Activated CD4-positive, alpha-beta T cell treated with anti-CD3 and anti-CD28 coated beads for 4 hours (primary cell): Measurements from ENCODE around the gene XPC.

Experiments used
- DNase-seq, 2 donors: peaks; one replicate each; pipeline ENCODE4 v3.0.0-alpha.2; 2020

Gene XPC

GRCh38 chr3:14146381-14147065 is 31.9 kb downstream of the XPC start:
- no peak for DNase-seq

DNA sequence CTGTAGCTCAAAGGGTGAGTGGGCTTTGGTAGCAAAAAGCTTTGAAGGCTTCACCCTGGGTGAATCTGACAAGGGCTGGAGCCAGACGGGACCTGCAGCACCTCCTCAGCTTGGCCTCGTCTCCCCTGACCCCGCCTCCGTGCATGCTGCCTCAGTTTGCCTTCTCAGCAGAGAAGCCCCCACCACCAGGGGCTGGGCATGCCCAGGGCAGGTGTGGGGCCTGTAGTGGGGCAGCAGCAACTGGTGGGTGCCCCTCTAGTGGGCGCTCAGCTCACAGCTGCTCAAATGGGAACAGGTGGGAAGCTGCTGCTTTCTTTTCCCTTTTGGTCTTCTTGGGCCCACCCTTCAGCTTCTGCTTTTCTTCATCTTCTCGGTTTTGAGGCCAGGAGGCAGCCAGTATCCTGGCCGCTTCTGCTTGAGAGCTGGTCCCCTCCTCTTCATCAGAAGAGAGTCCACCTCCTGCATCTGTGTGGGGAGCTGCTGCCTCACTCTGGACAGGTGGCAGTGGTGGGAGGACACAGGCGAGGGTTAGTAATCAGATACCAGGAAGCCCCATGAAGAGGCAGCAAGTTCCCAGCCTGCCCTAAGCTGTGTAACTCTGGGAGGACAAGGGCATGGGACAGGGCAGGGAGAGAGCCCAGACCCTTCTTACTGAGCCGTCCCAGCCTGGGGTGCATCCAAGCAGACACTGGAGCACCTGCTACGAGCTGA is 32.6 kb downstream of the XPC start:
- DNase-seq: no peak

DNA sequence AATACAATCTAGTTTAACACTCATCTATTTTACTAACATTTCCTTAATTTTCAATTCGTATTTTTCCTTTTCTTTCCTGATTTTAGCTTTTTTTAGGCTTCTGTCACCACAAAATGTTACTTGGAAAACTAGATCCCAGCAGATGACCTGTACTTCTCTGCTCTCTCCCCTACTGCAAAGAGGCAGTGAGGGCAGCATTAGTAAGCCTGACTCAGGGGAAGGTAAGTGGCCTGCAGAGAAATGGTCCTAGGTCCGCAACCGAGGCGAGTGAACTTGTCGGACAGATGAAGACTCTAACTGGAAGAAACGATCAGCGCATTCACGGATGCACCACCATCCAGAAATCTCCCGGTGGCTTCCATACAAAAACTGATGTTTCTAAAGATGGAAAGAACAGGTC is 33.2 kb downstream of the XPC start:
- no peak for DNase-seq

DNA sequence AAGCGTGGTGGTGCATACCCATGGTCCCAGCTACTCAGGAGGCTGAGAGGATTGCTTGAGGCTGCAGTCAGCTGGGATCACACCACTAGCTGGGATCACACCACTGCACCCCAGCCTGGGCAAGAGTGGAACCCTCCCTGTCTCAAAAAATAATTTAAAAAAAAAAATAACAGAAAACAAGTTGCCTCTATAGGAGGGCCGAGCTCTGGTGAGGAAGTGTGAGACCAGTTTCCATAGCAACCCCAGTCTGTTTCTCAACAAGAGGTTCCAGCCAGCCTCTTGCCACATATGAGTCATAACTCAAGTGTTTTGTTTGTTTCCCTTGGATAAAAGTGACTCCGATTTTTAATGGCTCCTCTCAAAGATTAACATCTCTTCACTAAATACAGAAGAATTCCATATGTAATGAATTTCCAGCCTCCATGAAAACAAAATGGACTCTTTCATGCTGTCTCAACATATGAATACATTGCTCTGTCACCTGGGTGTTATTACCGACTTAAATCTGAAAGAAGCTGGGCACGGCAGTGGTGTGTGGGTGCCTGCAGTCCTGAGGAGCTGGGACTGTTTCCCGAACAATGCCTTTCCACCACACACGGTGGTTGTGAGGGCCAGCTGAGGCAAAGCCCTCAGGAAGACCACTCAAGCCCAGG is 33.9 kb downstream of the XPC start:
- DNase-seq: peak; percentile 53 to 63

DNA sequence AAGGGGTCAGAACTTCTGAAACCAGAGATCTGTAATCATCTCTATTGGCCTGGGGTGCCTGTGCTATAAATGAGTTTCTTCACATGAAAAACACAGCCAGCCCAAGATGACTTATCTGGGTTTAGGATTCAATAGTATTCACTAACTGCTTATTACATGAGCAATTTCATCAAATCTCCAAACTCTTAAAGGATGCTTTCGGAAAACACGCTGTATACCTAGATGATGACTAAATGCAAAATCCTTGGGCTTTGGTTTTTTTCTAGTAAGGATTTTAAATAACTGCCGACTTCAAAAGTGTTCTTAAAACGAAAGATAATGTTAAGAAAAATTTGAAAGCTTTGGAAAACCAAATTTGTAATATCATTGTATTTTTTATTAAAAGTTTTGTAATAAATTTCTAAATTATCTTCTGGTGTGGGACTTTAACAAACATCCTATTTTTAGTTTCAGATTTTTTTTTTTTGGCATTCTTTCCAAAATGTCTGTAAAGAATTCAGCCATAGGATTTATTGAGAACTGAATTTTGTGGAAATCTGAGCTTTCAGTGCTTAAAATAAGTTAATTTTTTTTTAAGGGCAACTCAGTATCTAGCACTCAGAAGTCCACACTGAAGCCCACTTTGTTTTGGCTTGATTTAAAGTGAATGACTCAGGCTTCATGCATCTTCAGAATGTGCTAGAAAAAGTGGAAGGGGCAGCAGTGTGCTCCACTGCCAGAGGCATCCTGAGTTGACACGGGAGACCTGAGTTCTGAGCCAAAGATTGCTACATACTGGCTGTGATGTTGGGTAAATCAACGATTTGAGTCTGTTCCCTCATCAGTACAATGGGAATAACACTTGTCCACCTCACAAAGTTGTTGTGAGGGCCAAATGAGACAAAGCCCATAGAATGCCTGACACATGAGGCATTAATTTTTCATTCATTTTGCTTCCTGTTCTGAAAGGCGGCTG is 34.9 kb downstream of the XPC start:
- no peak for DNase-seq

- peak; percentile 37 to 52 for DNase-seq
Measured at GRCh38 chr3:14142567-14143270, 35.7 kb downstream of the XPC start.

DNA sequence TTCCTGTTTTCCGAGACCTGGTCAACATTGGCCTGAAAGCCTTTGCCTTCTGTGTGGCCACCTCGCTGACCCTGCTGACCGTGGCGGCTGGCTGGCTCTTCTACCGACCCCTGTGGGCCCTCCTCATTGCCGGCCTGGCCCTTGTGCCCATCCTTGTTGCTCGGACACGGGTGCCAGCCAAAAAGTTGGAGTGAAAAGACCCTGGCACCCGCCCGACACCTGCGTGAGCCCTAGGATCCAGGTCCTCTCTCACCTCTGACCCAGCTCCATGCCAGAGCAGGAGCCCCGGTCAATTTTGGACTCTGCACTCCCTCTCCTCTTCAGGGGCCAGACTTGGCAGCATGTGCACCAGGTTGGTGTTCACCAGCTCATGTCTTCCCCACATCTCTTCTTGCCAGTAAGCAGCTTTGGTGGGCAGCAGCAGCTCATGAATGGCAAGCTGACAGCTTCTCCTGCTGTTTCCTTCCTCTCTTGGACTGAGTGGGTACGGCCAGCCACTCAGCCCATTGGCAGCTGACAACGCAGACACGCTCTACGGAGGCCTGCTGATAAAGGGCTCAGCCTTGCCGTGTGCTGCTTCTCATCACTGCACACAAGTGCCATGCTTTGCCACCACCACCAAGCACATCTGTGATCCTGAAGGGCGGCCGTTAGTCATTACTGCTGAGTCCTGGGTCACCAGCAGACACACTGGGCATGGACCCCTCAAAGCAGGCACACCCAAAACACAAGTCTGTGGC is 36.6 kb downstream of the XPC start:
- DNase-seq: no peak

GRCh38 chr3:14141144-14141543 is 37.3 kb downstream of the XPC start:
- DNase-seq: no peak

GRCh38 chr3:14140668-14141067 is 37.7 kb downstream of the XPC start:
- DNase-seq: no peak

DNA sequence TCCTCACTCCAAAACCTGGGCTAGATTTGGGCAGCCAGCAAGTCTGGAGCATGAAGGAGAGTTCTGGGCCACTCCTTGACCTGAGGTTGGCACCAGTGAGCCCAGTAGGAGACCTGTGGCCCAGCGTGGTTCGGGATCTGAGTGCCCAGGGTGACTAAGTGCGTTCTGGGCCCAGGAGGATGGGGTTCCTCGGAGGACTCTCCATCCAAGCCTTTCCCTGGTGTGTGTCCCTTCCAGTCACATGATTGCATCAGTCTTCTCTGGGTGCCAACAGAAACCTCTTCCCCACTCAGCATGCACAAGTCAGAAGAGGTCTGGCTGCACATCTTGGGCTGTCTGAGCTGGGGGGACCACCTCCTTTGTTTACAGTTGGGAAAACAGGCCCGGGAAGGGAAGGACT is 38.6 kb downstream of the XPC start:
- DNase-seq: no peak

DNA sequence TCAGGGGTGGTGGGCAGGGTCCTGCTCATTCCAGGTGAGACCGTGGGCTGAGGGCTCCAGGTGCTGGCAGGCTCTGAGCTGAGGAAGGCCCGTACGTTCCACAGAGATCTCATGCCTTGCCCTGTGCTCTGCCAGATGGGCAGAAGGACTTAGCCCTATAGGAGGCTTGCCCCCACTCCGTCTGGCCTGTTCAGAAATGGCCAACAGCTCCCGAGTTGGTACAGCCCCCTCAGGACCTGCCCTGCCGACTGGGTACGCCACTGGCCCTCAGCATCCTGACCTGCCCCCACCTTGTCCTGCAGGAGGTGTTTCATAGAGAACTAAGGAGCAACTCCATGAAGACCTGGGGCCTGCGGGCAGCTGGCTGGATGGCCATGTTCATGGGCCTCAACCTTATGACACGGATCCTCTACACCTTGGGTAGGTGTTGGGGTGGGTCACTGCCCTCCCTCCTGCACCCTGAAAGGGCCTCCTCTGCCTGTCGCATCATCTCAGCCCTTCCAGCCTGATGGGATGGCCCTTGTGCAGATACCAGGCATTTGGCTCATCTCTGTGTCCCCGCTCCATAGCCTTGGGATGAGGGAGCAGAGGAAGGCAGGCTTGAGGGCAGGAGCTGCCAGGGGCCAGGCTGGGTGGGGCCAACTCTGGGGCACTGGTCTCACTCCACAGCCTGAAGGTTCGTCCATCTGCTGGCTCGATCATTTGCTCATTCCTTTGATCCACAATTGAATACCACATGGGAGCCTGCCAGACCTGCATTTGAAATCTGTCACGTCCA is 39.3 kb downstream of the XPC start:
- DNase-seq: no peak

- DNase-seq: no peak
Measured at GRCh38 chr3:14138109-14138877, 40.1 kb downstream of the XPC start.

DNA sequence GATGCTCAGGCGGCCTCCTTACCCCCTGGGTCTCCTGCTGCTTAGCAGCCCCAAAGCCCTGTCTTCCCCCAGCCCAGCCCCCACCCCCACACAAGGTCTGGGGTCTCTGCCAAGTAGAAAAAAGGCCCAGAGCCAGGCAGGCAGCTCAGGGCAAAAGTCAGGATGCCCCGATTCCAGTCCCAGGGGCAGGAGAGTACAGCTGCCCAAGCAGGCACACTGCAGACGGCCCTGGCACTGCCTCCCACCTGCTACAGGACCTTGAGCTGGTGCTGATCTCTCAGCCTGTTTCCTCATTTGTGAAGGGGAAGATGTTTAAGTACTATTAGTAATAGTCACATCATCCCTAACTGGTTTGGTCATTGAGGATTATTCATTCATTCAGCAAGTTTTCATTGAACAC is 41.0 kb downstream of the XPC start:
- no peak for DNase-seq

DNA sequence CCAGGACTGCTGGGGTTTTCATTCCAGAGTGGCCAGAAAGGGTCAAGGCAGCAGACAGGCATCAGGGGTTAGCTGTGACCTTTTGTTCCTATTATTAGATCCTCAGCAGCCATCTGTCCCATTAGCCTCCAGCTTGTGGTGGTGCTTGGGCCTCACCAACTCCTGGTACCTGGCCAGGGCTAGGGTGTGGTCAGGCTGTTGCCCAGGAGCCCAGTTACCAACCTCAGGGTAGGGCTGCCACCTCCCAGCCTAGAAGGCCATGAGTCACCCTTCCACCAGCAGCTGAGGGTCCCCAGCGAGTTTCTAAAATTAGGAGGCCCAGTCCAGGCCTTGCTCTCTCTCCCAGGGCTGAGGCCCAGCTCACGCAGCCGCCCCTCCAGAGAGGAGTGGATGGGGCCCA is 41.4 kb downstream of the XPC start:
- no peak for DNase-seq

GRCh38 chr3:14135581-14135980 is 42.8 kb downstream of the XPC start:
- DNase-seq: no peak

DNA sequence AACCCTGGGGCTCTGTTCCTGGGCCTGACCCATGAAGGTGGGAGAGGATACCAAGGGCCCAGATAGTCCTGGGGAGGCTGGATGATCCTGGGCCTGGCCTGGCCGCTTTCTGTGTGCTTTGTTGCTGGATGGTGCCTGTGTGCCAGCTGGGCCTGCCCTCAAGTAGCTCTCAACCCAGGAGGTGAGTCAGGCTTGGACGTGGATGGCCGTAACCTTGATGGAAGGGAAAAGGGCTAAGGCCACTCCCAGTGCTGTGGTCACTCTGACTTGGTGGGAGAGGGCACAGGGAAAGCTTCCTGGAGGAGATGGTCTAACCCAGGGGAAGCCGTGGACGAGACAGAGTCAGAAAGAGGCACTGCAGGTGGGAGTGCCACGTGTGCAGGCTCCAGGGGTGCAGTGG is 44.1 kb downstream of the XPC start:
- DNase-seq: no peak

DNA sequence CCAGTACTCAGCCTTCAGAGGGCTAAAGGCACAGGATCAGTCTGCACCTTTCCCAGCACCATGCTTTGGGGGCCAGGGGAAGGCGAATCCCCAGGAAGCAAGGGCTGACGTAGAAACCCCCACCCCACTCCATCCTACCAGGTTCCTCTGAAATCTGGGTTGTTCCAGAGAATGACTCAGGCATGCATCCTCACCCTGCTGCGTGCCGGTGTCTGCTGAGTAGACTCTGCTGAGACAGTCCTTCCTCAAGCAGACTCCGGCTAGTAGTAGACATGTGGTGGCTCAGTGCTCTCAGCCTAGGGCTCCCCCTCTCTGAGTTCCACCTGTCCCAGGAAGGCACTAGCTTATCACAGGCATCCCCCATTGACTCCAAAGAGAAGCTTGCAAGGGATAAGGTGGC is 44.5 kb downstream of the XPC start:
- DNase-seq: no peak

GRCh38 chr3:14133188-14133800 is 45.1 kb downstream of the XPC start:
- no peak for DNase-seq

DNA sequence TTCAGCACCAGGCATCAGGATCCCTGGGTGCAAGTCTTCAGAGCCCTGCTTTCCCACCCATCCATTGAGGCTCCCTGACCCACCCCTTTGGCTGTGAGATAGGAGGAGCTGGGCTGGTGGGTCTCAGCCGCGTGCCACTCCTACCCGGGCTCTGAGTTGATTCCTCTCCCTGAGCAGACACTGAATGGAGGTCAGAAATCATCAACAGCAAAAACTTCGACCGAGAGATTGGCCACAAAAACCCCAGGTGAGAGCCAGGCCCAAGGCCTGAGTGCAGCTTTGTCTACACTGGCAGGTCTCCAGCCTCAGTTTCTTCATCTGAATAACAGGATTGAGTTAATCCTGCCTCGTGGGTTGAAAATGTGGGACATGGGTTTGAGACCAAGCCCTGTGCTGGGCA is 45.7 kb downstream of the XPC start:
- DNase-seq: no peak

- no peak for DNase-seq
Measured at GRCh38 chr3:14132120-14132519, 46.3 kb downstream of the XPC start.
